ENCODE measurements around the gene ADCYAP1R1.
A peak's percentile ranks its signal among the peaks of the same experiment; 100 is the strongest.

ADCYAP1R1 gene

GRCh38 chr7:31134246-31135188 lies 82.4 kb downstream of the ADCYAP1R1 start:
- no peak overlapping the region for H3K27ac ChIP-seq
- H3K4me1 ChIP-seq: no peaks in the 10 kb centered on the region
- no peaks in the 10 kb centered on the region for H3K9me3 ChIP-seq
- no peaks in the 10 kb centered on the region for H3K36me3 ChIP-seq
- intact Hi-C loops (cut with DNase I; ENCODE audit: low total_unique reads): loop anchor here (10.0 kb wide), 2 partner anchors 500 to 600 kb away; no protein-coding TSS in a partner anchor
- TF ChIP-seq CTCF (IDR thresholded peaks at IDR 0.05): peak; percentile 53 to 68
- DNase-seq: peak in 1 of 2 donors; percentile 60
- H3K27me3 ChIP-seq: no peaks in the 10 kb centered on the region
- H3K4me3 ChIP-seq: no peak overlapping the region

GRCh38 chr7:31137234-31137633 lies 85.1 kb downstream of the ADCYAP1R1 start:
- Histone ChIP-seq H3K27ac (no peak overlapping the region), H3K36me3 (no peaks in the 10 kb centered on the region)
- no peak for TF ChIP-seq CTCF (IDR thresholded peaks at IDR 0.05)

GRCh38 chr7:31145339-31145738 lies 93.2 kb downstream of the ADCYAP1R1 start:
- intact Hi-C loops (cut with DNase I; ENCODE audit: low total_unique reads): no loop called here
- H3K27ac ChIP-seq: no peak overlapping the region
- H3K27me3 ChIP-seq: peaks cover 0 to 15% of the 10 kb centered on the region in 2 donors
- H3K4me1 ChIP-seq: no peaks in the 10 kb centered on the region
- H3K36me3 ChIP-seq: no peaks in the 10 kb centered on the region
- peaks cover 0 to 13% (median 5%) of the 10 kb centered on the region in 3 donors for H3K9me3 ChIP-seq
- no peak overlapping the region for H3K4me3 ChIP-seq
- no peak for TF ChIP-seq CTCF (IDR thresholded peaks at IDR 0.05)
- DNase-seq: no peak

More at GRCh38 chr7:31137234-31137633, 85.1 kb downstream of the ADCYAP1R1 start:
- H3K9me3 ChIP-seq: no peaks in the 10 kb centered on the region
- H3K27me3 ChIP-seq: no peaks in the 10 kb centered on the region
- DNase-seq: no peak
- intact Hi-C loops (cut with DNase I; ENCODE audit: low total_unique reads): loop anchor here (10.0 kb wide), 2 partner anchors 498 to 598 kb away; no protein-coding TSS in a partner anchor
- H3K4me3 ChIP-seq: no peak overlapping the region
- no peaks in the 10 kb centered on the region for H3K4me1 ChIP-seq

- no peak for TF ChIP-seq CTCF (IDR thresholded peaks at IDR 0.05)
- Histone ChIP-seq H3K9me3 (peaks cover 0 to 13% (median 5%) of the 10 kb centered on the region in 3 donors), H3K4me1 (no peaks in the 10 kb centered on the region), H3K4me3 (no peak overlapping the region), H3K27me3 (peaks cover 0 to 15% of the 10 kb centered on the region in 2 donors), H3K27ac (no peak overlapping the region), H3K36me3 (no peaks in the 10 kb centered on the region)
- intact Hi-C loops (cut with DNase I; ENCODE audit: low total_unique reads): no loop called here
- DNase-seq: no peak
Observed at GRCh38 chr7:31146030-31146429, 93.9 kb downstream of the ADCYAP1R1 start.

- Histone ChIP-seq H3K9me3 (peaks cover 0 to 13% (median 5%) of the 10 kb centered on the region in 3 donors), H3K4me3 (no peak overlapping the region), H3K27ac (no peak overlapping the region), H3K4me1 (no peaks in the 10 kb centered on the region), H3K27me3 (peaks cover 0 to 15% of the 10 kb centered on the region in 2 donors), H3K36me3 (no peaks in the 10 kb centered on the region)
- TF ChIP-seq CTCF (IDR thresholded peaks at IDR 0.05): no peak
- intact Hi-C loops (cut with DNase I; ENCODE audit: low total_unique reads): no loop called here
- no peak for DNase-seq
Observed at GRCh38 chr7:31146538-31146937, 94.4 kb downstream of the ADCYAP1R1 start.

Measured in tibial artery (tissue), 4 donors.